Caco-2 (cell line): ENCODE results near the gene CPSF4. TPM values are rescaled to one million over a fixed set of nuclear protein-coding genes. Genes with fewer than 3 reads are reported as not detected.

ENCODE experiments used
- BruUV-seq: library from RNA; stranded (reverse); fragments of 400-500 nt; replicated peaks from 2 replicates; lab custom pipeline; 2021; lab: Mats Ljungman, UMichigan
- CTCF ChIA-PET: fragments of 300-600 bp; sonication (Branson Sonifier 250); formaldehyde crosslinking; loops from one replicate; lab custom pipeline; 2022; ENCODE audit warnings: antibody characterized with exemption; lab: Charles Lee
- POLR2A ChIA-PET: fragments of 300-600 bp; sonication (Branson Sonifier 250); formaldehyde crosslinking; loops from one replicate; lab custom pipeline; 2022; ENCODE audit warnings: antibody characterized with exemption; lab: Charles Lee
- DNase-seq, 2 experiments: peaks; one replicate each; pipeline versions ENCODE4 v3.0.0 to v3.0.0-alpha.2; 2020 to 2022
- H3K27me3 ChIP-seq: replicated peaks from 2 replicates; pipeline ENCODE4 v1.6.0; 2011; ENCODE audit warnings: low read length; ENCODE audit not compliant: control insufficient read depth, insufficient read depth
- H3K36me3 ChIP-seq: 2 replicates; pipeline ENCODE4 v1.5.1; 2011; ENCODE audit warnings: low read length; ENCODE audit not compliant: control insufficient read depth, insufficient read depth
- H3K4me1 ChIP-seq: fragments of 250-450 bp; sonication (Bioruptor Pico); 2 replicates; pipeline ENCODE4 v1.5.1; 2020; ENCODE audit warnings: mild to moderate bottlenecking
- H3K4me3 ChIP-seq: 2 replicates; pipeline ENCODE4 v1.5.1; 2011; ENCODE audit warnings: low read depth, mild to moderate bottlenecking, control low read depth, low read length
- H3K9me3 ChIP-seq: fragments of 250-450 bp; sonication (Bioruptor Pico); 2 replicates; pipeline ENCODE4 v1.5.1; 2020; ENCODE audit warnings: mild to moderate bottlenecking, moderate library complexity
- H3K27ac Mint-ChIP-seq: one replicate; pipeline ENCODE4 v1.8.0; 2022; ENCODE audit warnings: mixed read lengths; ENCODE audit not compliant: unreplicated experiment
- H3K27me3 Mint-ChIP-seq: one replicate; pipeline ENCODE4 v1.8.0; 2022; ENCODE audit warnings: mixed read lengths; ENCODE audit not compliant: insufficient read depth, unreplicated experiment
- H3K36me3 Mint-ChIP-seq: one replicate; pipeline ENCODE4 v1.8.0; 2022; ENCODE audit warnings: mild to moderate bottlenecking, mixed read lengths; ENCODE audit not compliant: insufficient read depth, unreplicated experiment
- H3K4me1 Mint-ChIP-seq: one replicate; pipeline ENCODE4 v1.8.0; 2022; ENCODE audit warnings: low read depth, mixed read lengths; ENCODE audit not compliant: unreplicated experiment
- H3K4me3 Mint-ChIP-seq: one replicate; pipeline ENCODE4 v1.8.0; 2022; ENCODE audit warnings: mild to moderate bottlenecking, moderate library complexity, mixed read lengths; ENCODE audit not compliant: unreplicated experiment
- H3K9me3 Mint-ChIP-seq: one replicate; pipeline ENCODE4 v1.8.0; 2022; ENCODE audit warnings: mixed read lengths; ENCODE audit not compliant: unreplicated experiment
- intact Hi-C: fragments of 100-400 bp; cut with micrococcal nuclease; formaldehyde crosslinking; loops from one replicate; pipeline ENCODE4 v1.10.0; 2022; ENCODE audit not compliant: unreplicated experiment
- total RNA-seq: library from RNA; stranded (reverse); gene quantifications from 2 replicates; pipeline ENCODE4 v1.2.3, GENCODE V29; 2022
- TF ChIP-seq, protein P1 (sequence below), 2 experiments: fragments of 200-600 bp in 1 of 2; IDR thresholded peaks; 1 replicate in 1 of 2; 2 replicates in 1 of 2; pipeline versions ENCODE4 v1.5.1 to v1.8.0; 2011 to 2022; ENCODE audit warnings: antibody characterized with exemption in 1 of 2, control low read depth in 1 of 2, inconsistent platforms in 1 of 2, low read depth in 1 of 2, low read length in 1 of 2, mild to moderate bottlenecking in 1 of 2, moderate library complexity in 1 of 2; ENCODE audit not compliant: insufficient read depth in 1 of 2, severe bottlenecking in 1 of 2, unreplicated experiment in 1 of 2

Gene CPSF4
- total RNA-seq, 1 experiment from 2014 or later = 158 TPM

DNA sequence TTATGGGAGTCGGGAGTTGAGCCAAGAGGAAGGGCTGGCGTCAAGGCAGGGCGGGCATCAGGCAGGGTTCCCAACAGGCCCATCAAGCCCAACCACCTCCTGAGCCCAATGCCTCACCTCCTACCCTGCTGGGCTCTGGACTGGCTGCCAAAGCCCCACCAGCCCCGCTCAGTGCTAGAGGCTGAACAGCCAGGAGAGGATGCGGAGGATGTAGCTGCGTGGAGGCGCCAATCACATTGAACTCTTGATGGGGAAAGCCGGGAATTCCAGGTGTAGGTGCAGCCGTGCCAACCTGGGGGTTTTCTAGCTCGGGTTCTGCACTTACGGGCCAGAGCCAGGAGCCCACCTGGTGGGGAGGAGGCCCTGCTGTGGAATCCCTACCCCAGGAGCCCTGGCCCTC is 14.4 kb downstream of the CPSF4 start:
- TF ChIP-seq, protein P1, sequence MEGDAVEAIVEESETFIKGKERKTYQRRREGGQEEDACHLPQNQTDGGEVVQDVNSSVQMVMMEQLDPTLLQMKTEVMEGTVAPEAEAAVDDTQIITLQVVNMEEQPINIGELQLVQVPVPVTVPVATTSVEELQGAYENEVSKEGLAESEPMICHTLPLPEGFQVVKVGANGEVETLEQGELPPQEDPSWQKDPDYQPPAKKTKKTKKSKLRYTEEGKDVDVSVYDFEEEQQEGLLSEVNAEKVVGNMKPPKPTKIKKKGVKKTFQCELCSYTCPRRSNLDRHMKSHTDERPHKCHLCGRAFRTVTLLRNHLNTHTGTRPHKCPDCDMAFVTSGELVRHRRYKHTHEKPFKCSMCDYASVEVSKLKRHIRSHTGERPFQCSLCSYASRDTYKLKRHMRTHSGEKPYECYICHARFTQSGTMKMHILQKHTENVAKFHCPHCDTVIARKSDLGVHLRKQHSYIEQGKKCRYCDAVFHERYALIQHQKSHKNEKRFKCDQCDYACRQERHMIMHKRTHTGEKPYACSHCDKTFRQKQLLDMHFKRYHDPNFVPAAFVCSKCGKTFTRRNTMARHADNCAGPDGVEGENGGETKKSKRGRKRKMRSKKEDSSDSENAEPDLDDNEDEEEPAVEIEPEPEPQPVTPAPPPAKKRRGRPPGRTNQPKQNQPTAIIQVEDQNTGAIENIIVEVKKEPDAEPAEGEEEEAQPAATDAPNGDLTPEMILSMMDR (IDR thresholded peaks at IDR 0.05; ENCODE audit: insufficient read depth in 1 of 2, low read depth in 1 of 2, low read length in 1 of 2, severe bottlenecking in 1 of 2, unreplicated experiment in 1 of 2) = no peak
- H3K4me1 ChIP-seq = no peaks in the 10 kb centered on the region
- H3K9me3 Mint-ChIP-seq = no peaks in the 10 kb centered on the region
- POLR2A ChIA-PET = no interaction called here
- DNase-seq = no peak
- peaks cover 11% of the 10 kb centered on the region for H3K36me3 ChIP-seq
- peak overlapping the region; percentile 39 for H3K27ac Mint-ChIP-seq
- H3K9me3 ChIP-seq = no peaks in the 10 kb centered on the region
- H3K36me3 Mint-ChIP-seq = peaks cover 92% of the 10 kb centered on the region
- CTCF ChIA-PET = no interaction called here
- intact Hi-C loops = no loop called here
- no peaks in the 10 kb centered on the region for H3K27me3 ChIP-seq
- H3K27me3 Mint-ChIP-seq = no peaks in the 10 kb centered on the region
- BruUV-seq = no TSS peak
- H3K4me3 Mint-ChIP-seq = no peak overlapping the region
- no peak overlapping the region for H3K4me3 ChIP-seq
- H3K4me1 Mint-ChIP-seq = peaks cover 12% of the 10 kb centered on the region

DNA sequence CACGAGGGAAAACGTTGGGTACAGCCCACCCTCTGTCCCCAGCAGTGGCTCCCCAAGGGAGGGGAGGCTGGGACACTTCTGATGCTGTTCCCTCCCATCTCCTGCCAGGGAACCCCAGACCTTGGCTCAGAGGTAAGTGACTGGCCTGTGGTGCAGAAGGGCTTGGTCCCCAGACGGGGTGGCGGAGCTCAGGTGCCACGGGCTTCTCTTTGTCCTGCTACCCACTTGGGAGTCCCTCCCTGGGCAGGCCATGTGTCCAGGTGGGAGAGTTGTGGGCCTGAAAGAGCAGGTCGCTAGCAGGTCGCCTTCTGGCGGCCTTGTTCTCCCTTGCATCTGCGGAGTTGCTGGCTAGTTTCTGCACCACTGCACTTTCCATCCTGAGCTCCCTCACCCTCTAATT is 17.1 kb downstream of the CPSF4 start:
- intact Hi-C loops = no loop called here
- Histone ChIP-seq H3K9me3 (no peaks in the 10 kb centered on the region), H3K4me3 (no peak overlapping the region), H3K4me1 (no peaks in the 10 kb centered on the region), H3K36me3 (peaks cover 13% of the 10 kb centered on the region), H3K27me3 (no peaks in the 10 kb centered on the region)
- ChIA-PET CTCF (no interaction called here), POLR2A (interaction anchor here (0.6 kb wide), 1 partner anchor 36 kb away, joined by 3 read pairs; no protein-coding TSS in a partner anchor)
- peaks cover 19% of the 10 kb centered on the region for H3K4me1 Mint-ChIP-seq
- H3K27me3 Mint-ChIP-seq = no peaks in the 10 kb centered on the region
- no TSS peak for BruUV-seq
- peak overlapping the region; percentile 48 for H3K27ac Mint-ChIP-seq
- TF ChIP-seq, protein P1 (IDR thresholded peaks at IDR 0.05; ENCODE audit: insufficient read depth in 1 of 2, low read depth in 1 of 2, low read length in 1 of 2, severe bottlenecking in 1 of 2, unreplicated experiment in 1 of 2) = no peak
- no peaks in the 10 kb centered on the region for H3K9me3 Mint-ChIP-seq
- peaks cover 93% of the 10 kb centered on the region for H3K36me3 Mint-ChIP-seq
- no peak overlapping the region for H3K4me3 Mint-ChIP-seq
- DNase-seq = no peak

DNA sequence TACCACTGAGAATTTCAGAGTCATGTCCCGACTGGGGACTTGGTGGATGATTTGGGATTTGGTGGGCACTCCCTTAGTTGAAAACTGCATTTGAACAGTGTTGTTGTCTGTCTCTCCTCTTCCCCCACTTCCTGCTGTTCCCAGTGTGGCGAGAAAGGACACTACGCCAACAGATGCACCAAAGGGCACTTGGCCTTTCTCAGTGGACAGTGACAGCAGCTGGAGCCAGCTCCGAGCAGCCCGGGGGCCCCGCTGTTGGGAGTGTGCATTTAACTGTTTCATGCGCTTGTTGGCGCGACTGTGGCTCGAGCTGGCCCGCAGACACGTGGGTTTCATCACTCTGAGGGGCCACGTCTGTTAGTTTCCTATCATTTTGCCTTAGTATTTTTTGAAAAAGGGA is 17.5 kb downstream of the CPSF4 start:
- Mint-ChIP-seq H3K27ac (peak overlapping the region; percentile 48), H3K27me3 (no peaks in the 10 kb centered on the region), H3K36me3 (peaks cover 93% of the 10 kb centered on the region), H3K4me1 (peaks cover 22% of the 10 kb centered on the region), H3K9me3 (no peaks in the 10 kb centered on the region), H3K4me3 (no peak overlapping the region)
- H3K9me3 ChIP-seq = no peaks in the 10 kb centered on the region
- no peaks in the 10 kb centered on the region for H3K4me1 ChIP-seq
- H3K4me3 ChIP-seq = no peak overlapping the region
- DNase-seq = no peak
- ChIA-PET POLR2A (interaction anchor here (0.6 kb wide), 1 partner anchor 36 kb away, joined by 3 read pairs; no protein-coding TSS in a partner anchor), CTCF (no interaction called here)
- peaks cover 13% of the 10 kb centered on the region for H3K36me3 ChIP-seq
- no TSS peak for BruUV-seq
- no peaks in the 10 kb centered on the region for H3K27me3 ChIP-seq
- TF ChIP-seq, protein P1 (IDR thresholded peaks at IDR 0.05; ENCODE audit: insufficient read depth in 1 of 2, low read depth in 1 of 2, low read length in 1 of 2, severe bottlenecking in 1 of 2, unreplicated experiment in 1 of 2) = no peak
- intact Hi-C loops = no loop called here
